ENCODE data around the gene VEZF1.
"Not testable (repeated sequence)": the region's sequence is repeated elsewhere in the genome, so short reads cannot be mapped to it uniquely, and the experiment has no call there.

VEZF1 gene

GRCh38 chr17:57975044-57975443 is 13.0 kb downstream of the VEZF1 start:
- TF ChIP-seq CTCF (IDR thresholded peaks at IDR 0.05; ENCODE audit: low read depth, low read length) (no peak), EZH2phosphoT487 (IDR thresholded peaks at IDR 0.05; ENCODE audit: low read depth) (no peak)
- Histone ChIP-seq H4K20me1 (ENCODE audit: insufficient read depth, low read length) (0 out of 2 replicates have a peak, but pooled peaks cover 5% of the 10 kb centered on the region), H3K9me3 (ENCODE audit: insufficient read depth, low read length) (no peaks in the 10 kb centered on the region), H3K9ac (ENCODE audit: low read length) (no peak overlapping the region), H3K4me3 (ENCODE audit: low read length) (no peak overlapping the region), H3K36me3 (replicated peaks; ENCODE audit: low read depth, low read length) (peaks cover 47% of the 10 kb centered on the region), H3K4me1 (ENCODE audit: low read length) (no peaks in the 10 kb centered on the region), H3K79me2 (ENCODE audit: low read length) (no peaks in the 10 kb centered on the region), H3K27ac (ENCODE audit: low read length) (no peak overlapping the region), H3K4me2 (ENCODE audit: low read length) (no peak overlapping the region), H3K27me3 (ENCODE audit: low read depth, low read length) (no peaks in the 10 kb centered on the region), H2AFZ (ENCODE audit: low read depth, low read length) (no peak overlapping the region)

- H3K9me3 ChIP-seq (ENCODE audit: insufficient read depth, low read length); H3K27me3 ChIP-seq (ENCODE audit: low read depth, low read length); H3K9ac ChIP-seq (ENCODE audit: low read length); H3K27ac ChIP-seq (ENCODE audit: low read length); H3K79me2 ChIP-seq (ENCODE audit: low read length); H3K4me3 ChIP-seq (ENCODE audit: low read length); H2AFZ ChIP-seq (ENCODE audit: low read depth, low read length); H4K20me1 ChIP-seq (ENCODE audit: insufficient read depth, low read length); H3K4me2 ChIP-seq (ENCODE audit: low read length); H3K4me1 ChIP-seq (ENCODE audit: low read length): not testable (repeated sequence)
- peaks cover 44% of the 10 kb centered on the region for H3K36me3 ChIP-seq (replicated peaks; ENCODE audit: low read depth, low read length)
Measured at GRCh38 chr17:57974053-57974824, 13.8 kb downstream of the VEZF1 start.

GRCh38 chr17:57972151-57972550 is 15.9 kb downstream of the VEZF1 start:
- H3K79me2 ChIP-seq (ENCODE audit: low read length): no peaks in the 10 kb centered on the region
- H3K9ac ChIP-seq (ENCODE audit: low read length): no peak overlapping the region
- TF ChIP-seq CTCF (IDR thresholded peaks at IDR 0.05; ENCODE audit: low read depth, low read length) (no peak), EZH2phosphoT487 (IDR thresholded peaks at IDR 0.05; ENCODE audit: low read depth) (no peak)
- H3K27ac ChIP-seq (ENCODE audit: low read length): no peak overlapping the region
- no peak overlapping the region for H3K4me2 ChIP-seq (ENCODE audit: low read length)
- H3K4me1 ChIP-seq (ENCODE audit: low read length): no peaks in the 10 kb centered on the region
- H2AFZ ChIP-seq (ENCODE audit: low read depth, low read length): no peak overlapping the region
- H4K20me1 ChIP-seq (ENCODE audit: insufficient read depth, low read length): 0 out of 2 replicates have a peak, but pooled peaks cover 5% of the 10 kb centered on the region
- peaks cover 29% of the 10 kb centered on the region for H3K36me3 ChIP-seq (replicated peaks; ENCODE audit: low read depth, low read length)
- H3K27me3 ChIP-seq (ENCODE audit: low read depth, low read length): peaks cover 4% of the 10 kb centered on the region; the same call in 1 of the 2 replicates
- no peak overlapping the region for H3K4me3 ChIP-seq (ENCODE audit: low read length)
- no peaks in the 10 kb centered on the region for H3K9me3 ChIP-seq (ENCODE audit: insufficient read depth, low read length)

GRCh38 chr17:57971572-57971971 is 16.5 kb downstream of the VEZF1 start:
- Histone ChIP-seq H3K27me3 (ENCODE audit: low read depth, low read length) (peaks cover 4% of the 10 kb centered on the region; the same call in 1 of the 2 replicates), H3K4me1 (ENCODE audit: low read length) (no peaks in the 10 kb centered on the region), H3K79me2 (ENCODE audit: low read length) (no peaks in the 10 kb centered on the region), H3K9me3 (ENCODE audit: insufficient read depth, low read length) (no peaks in the 10 kb centered on the region), H2AFZ (ENCODE audit: low read depth, low read length) (no peak overlapping the region), H3K27ac (ENCODE audit: low read length) (no peak overlapping the region), H4K20me1 (ENCODE audit: insufficient read depth, low read length) (0 out of 2 replicates have a peak, but pooled peaks cover 5% of the 10 kb centered on the region), H3K4me2 (ENCODE audit: low read length) (no peak overlapping the region), H3K36me3 (replicated peaks; ENCODE audit: low read depth, low read length) (peaks cover 24% of the 10 kb centered on the region), H3K4me3 (ENCODE audit: low read length) (no peak overlapping the region), H3K9ac (ENCODE audit: low read length) (no peak overlapping the region)
- TF ChIP-seq EZH2phosphoT487 (IDR thresholded peaks at IDR 0.05; ENCODE audit: low read depth): no peak
- TF ChIP-seq CTCF (IDR thresholded peaks at IDR 0.05; ENCODE audit: low read depth, low read length): no peak

Data from OCI-LY3 (cell line).